Astrocyte of the cerebellum (primary cell): Measurements from ENCODE around the gene TEAD4.

Experiments used
- DNase-seq: peaks from one replicate; pipeline ENCODE4 v3.0.0-alpha.2; 2011; ENCODE audit warnings: low read depth
- H3K4me3 ChIP-seq: 2 replicates; pipeline ENCODE4 v1.5.1; 2011; ENCODE audit warnings: mild to moderate bottlenecking, low read depth, low read length, moderate library complexity
- in situ Hi-C: cut with HindIII; loops from 2 replicates; pipeline ENCODE4 v1.10.0; 2017; ENCODE audit warnings: low sequenced_read_pairs
- TF ChIP-seq, protein P1 (sequence below): IDR thresholded peaks from 2 replicates; pipeline ENCODE4 v1.5.1; 2012; ENCODE audit warnings: low read length, low read depth, moderate library complexity, mild to moderate bottlenecking; ENCODE audit errors: missing control alignments

The TEAD4 gene

DNA sequence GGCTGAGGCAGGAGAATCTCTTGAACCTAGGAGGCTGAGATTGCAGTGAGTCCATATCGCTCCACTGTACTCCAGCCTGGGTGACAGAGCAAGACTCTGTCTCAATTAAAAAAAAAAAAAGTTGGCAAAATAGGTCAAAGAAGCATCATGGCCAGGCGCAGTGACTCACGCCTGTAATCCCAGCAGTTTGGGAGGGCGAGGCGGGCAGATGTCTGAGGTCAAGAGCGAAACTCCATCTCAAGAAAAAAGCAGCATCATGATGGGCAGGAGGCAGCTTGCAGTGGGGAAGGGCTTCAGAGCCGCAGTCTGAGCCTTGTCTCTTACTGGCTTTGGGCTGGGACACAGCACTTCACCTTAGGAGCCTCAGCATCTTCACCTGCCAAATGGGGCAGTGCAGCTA is 21.4 kb downstream of the TEAD4 start:
- in situ Hi-C loops: no loop called here
- TF ChIP-seq, protein P1, sequence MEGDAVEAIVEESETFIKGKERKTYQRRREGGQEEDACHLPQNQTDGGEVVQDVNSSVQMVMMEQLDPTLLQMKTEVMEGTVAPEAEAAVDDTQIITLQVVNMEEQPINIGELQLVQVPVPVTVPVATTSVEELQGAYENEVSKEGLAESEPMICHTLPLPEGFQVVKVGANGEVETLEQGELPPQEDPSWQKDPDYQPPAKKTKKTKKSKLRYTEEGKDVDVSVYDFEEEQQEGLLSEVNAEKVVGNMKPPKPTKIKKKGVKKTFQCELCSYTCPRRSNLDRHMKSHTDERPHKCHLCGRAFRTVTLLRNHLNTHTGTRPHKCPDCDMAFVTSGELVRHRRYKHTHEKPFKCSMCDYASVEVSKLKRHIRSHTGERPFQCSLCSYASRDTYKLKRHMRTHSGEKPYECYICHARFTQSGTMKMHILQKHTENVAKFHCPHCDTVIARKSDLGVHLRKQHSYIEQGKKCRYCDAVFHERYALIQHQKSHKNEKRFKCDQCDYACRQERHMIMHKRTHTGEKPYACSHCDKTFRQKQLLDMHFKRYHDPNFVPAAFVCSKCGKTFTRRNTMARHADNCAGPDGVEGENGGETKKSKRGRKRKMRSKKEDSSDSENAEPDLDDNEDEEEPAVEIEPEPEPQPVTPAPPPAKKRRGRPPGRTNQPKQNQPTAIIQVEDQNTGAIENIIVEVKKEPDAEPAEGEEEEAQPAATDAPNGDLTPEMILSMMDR: no peak
- H3K4me3 ChIP-seq: no peak overlapping the region

GRCh38 chr12:2982361-2982760 is 23.2 kb downstream of the TEAD4 start:
- no peak overlapping the region for H3K4me3 ChIP-seq
- TF ChIP-seq, protein P1: no peak
- no peak for DNase-seq
- in situ Hi-C loops: no loop called here

More for the DNA sequence above, 21.4 kb downstream of the TEAD4 start:
- no peak for DNase-seq

DNA sequence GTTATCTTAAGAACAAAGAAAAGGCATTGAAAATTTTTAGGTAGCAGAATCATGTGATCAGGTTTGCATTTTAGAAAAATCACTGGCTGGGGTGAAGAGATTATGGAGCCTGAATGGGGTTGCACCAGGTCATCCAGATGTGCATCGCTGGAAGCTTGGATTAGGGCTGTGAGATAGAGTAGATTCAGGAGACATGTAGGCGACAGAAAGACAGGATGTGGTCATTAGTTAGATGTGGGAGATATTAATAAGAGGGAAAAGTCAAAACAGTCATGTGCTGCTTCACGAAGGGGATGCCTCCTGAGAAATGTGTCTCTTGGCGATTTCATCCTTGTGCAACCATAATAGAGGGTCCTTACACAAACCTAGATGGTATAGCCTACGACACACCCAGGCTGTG is 25.1 kb downstream of the TEAD4 start:
- in situ Hi-C loops: no loop called here

DNA sequence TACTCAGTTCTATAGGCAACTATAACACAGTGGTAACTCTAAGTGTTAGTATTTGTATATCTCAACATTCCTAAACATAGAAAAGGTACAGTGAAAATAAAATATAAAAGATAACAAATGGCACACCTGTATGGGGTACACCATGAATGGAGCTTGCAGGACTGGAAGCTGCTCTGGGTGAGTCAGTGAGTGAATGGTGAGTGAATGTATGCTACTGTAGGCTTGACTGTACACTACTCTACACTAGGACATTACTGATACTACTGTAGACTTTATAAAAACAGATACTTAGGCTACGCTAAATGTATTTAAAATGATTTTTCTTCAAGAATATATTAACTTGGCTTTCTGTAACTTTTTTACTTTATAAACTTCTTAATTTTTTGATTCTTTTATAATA is 25.5 kb downstream of the TEAD4 start:
- no peak overlapping the region for H3K4me3 ChIP-seq
- TF ChIP-seq, protein P1: no peak
- in situ Hi-C loops: no loop called here
- no peak for DNase-seq

More for the DNA sequence above, 25.1 kb downstream of the TEAD4 start:
- TF ChIP-seq, protein P1: no peak
- DNase-seq: no peak
- H3K4me3 ChIP-seq: no peak overlapping the region

DNA sequence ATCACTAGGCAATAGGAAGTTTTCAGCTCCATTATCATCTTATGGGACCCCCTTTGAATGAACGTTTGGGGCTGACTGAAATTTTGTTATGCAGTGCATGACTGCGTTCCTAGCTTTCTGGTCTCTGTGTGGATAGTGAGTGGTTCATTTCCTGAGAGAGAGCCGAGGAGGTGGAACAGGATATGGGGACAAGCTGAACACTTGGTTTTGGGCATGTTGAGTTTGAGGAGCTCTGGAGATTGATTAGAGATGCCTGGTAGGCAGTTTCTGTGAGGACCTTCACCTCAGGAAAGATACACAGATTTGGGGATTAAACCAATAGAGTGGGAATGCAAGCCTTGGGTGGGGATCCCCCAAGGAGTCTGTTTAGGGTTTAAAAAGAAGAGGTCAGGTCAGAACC is 27.7 kb downstream of the TEAD4 start:
- no peak overlapping the region for H3K4me3 ChIP-seq
- TF ChIP-seq, protein P1: no peak
- in situ Hi-C loops: no loop called here
- DNase-seq: no peak

DNA sequence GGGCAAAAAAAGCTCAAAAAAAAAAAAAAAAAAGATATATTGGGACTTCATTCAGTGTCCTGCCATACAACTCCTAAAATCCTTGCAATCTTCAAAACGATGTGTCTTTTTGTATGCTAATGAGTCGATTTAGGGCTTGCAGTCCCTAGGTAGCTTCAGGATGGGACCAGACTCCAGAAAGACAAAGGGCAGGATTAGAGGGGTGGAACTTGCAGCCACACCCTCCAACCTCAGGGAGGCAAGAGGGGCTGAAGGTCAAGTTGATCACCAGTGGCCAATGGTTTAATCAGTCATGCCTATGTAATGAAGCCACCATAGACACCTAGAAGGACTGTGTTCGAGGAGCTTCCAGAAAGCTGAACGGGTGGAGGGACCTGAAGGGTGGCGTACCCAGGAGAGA is 29.3 kb downstream of the TEAD4 start:
- TF ChIP-seq, protein P1: no peak
- no peak overlapping the region for H3K4me3 ChIP-seq
- no peak for DNase-seq
- in situ Hi-C loops: no loop called here

- no peak overlapping the region for H3K4me3 ChIP-seq
- no peak for DNase-seq
- TF ChIP-seq, protein P1: no peak
- in situ Hi-C loops: no loop called here
Measured at GRCh38 chr12:2992724-2993123, 33.5 kb downstream of the TEAD4 start.
